Skeletal muscle tissue (tissue), 4 donors: ENCODE results near the gene TMCC3. TPM values are rescaled to one million over a fixed set of nuclear protein-coding genes. Genes with fewer than 3 reads are reported as not detected.

ENCODE experiments used
- H3K27ac ChIP-seq: one replicate; pipeline ENCODE4 v1.7.0; 2013; ENCODE audit warnings: mild to moderate bottlenecking, low read depth, low read length, inconsistent platforms
- H3K27me3 ChIP-seq, 3 donors: one replicate each; pipeline ENCODE4 v1.7.0; 2013; ENCODE audit warnings: low read length in 3 of 3; ENCODE audit not compliant: control insufficient read depth in 3 of 3, insufficient read depth in 3 of 3
- H3K36me3 ChIP-seq, 3 donors: one replicate each; pipeline ENCODE4 v1.7.0; 2013; ENCODE audit warnings: low read length in 3 of 3; ENCODE audit not compliant: control insufficient read depth in 3 of 3, insufficient read depth in 3 of 3
- H3K4me1 ChIP-seq, 3 donors: one replicate each; pipeline ENCODE4 v1.7.0; 2013; ENCODE audit warnings: low read length in 3 of 3, mild to moderate bottlenecking in 3 of 3; ENCODE audit not compliant: control insufficient read depth in 3 of 3, insufficient read depth in 3 of 3
- H3K4me3 ChIP-seq, 3 donors: one replicate each; pipeline ENCODE4 v1.7.0; 2013; ENCODE audit warnings: low read length in 3 of 3
- H3K9ac ChIP-seq, 3 donors: one replicate each; pipeline ENCODE4 v1.7.0; 2013; ENCODE audit warnings: low read length in 3 of 3, mild to moderate bottlenecking in 3 of 3, moderate library complexity in 2 of 3, low read depth in 1 of 3
- H3K9me3 ChIP-seq, 3 donors: one replicate each; pipeline ENCODE4 v1.7.0; 2013; ENCODE audit warnings: low read length in 3 of 3; ENCODE audit not compliant: control insufficient read depth in 3 of 3
- total RNA-seq: library from RNA; depleted of rRNA; stranded (reverse); fragments of >200 nt; gene quantifications from one replicate; pipeline ENCODE4 v1.2.3, GENCODE V29; 2014
- donor health status: Osteomylitis.

TMCC3 gene
- total RNA-seq, 1 donor from 2014 or later = 16.7 TPM

DNA sequence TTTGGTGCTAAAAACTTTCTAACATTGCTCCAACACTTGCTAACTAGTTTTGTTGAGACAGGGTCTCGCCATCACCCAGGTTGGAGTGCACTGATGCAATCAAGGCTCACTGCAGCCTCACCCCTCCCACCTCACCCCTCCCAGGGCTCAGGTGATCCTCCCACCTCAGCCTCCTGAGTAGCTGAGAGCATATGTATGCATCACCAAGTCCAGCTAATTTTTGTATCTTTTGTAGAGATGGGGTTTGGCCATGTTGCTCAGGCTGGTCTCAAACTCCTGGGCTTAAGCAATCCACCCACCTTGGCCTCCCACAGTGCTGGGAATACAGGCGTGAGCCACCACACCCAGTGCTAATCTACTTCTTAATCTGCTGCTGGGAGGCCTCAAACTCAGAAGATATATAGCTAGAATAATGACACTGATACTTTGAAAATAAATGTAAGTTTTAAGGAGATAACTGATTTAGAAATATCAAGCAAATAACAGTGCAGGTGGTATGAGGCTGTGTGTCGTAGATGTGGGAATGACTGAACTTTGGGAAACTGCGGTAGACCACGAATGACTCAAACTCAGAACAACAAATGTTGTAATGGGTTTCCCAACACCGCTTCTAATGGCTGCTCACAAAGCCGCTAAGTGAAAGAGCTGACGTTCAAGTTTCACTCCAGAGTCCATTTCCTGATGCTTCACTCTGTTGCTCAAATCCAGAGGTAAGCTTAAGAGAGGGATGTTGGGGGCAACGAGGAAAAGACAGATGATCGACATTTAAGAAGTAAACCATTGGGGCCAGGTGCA is 10.0 kb downstream of the TMCC3 start:
- Histone ChIP-seq H3K27ac (no peak overlapping the region), H3K9me3 (no peaks in the 10 kb centered on the region), H3K9ac (no peak overlapping the region), H3K36me3 (peaks cover 0 to 2% (median 0%) of the 10 kb centered on the region in 3 donors), H3K27me3 (no peaks in the 10 kb centered on the region), H3K4me3 (no peak overlapping the region), H3K4me1 (peaks cover 41 to 62% (median 44%) of the 10 kb centered on the region in 3 donors)

DNA sequence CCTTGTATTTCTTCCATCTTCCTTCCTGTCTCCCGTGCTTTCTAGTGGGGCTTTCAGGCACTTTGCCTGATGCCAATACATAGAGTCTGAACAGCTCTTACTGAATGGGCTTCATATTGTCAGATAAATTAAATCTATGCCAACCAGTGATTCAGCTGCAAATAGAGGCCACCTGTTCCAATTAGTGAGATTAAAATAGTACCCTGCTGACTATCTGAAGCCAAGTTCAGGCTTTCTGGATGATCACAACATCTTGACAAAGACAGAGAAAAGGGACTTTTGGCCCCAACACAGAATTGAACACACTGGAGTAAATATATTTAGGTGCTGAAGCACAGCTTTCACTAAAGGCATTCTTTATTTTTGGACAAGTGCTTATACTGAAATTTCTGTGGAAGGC is 11.8 kb downstream of the TMCC3 start:
- Histone ChIP-seq H3K36me3 (peaks cover 0 to 2% (median 0%) of the 10 kb centered on the region in 3 donors), H3K4me1 (peaks cover 29 to 52% (median 32%) of the 10 kb centered on the region in 3 donors), H3K27ac (no peak overlapping the region)

DNA sequence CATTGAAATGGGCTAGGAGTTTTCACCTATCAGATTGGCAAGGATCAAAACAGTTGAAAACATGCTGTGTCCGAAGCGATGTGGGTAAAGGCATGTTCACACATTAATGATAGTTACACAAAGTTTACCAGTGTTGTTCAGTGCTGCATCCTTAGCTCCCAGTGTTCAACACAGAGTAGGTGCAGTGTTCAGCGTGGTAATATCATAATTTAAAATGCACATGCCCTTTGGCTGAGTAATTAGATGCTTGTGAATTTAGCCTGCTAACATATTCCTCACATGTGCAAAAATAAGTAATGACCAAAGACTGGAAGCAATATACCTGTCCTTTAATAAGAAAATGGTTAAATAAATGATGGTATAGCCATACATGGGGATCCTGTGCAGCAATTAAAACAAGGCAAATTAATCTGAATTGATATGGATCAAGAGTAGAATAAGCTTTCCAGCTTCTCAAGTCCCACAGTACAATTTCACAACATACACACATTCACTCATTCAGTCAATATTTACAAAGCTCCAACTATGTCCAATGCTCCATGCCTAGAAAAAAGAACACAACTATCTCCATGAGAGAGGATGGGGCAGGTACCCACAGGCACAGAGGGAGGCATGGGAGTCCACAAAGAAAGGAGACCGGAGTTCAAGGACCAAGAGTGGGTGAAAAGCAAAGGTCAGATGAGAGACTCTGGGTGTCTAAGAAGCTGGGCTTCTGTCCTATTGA is 12.8 kb downstream of the TMCC3 start:
- Histone ChIP-seq H3K4me3 (no peak overlapping the region), H3K27ac (no peak overlapping the region), H3K9me3 (no peaks in the 10 kb centered on the region), H3K4me1 (peaks cover 26 to 44% (median 27%) of the 10 kb centered on the region in 3 donors), H3K27me3 (no peaks in the 10 kb centered on the region), H3K9ac (no peak overlapping the region), H3K36me3 (peaks cover 0 to 2% (median 0%) of the 10 kb centered on the region in 3 donors)

More for the DNA sequence above, 11.8 kb downstream of the TMCC3 start:
- H3K27me3 ChIP-seq = no peaks in the 10 kb centered on the region
- H3K4me3 ChIP-seq = no peak overlapping the region
- no peaks in the 10 kb centered on the region for H3K9me3 ChIP-seq
- no peak overlapping the region for H3K9ac ChIP-seq

DNA sequence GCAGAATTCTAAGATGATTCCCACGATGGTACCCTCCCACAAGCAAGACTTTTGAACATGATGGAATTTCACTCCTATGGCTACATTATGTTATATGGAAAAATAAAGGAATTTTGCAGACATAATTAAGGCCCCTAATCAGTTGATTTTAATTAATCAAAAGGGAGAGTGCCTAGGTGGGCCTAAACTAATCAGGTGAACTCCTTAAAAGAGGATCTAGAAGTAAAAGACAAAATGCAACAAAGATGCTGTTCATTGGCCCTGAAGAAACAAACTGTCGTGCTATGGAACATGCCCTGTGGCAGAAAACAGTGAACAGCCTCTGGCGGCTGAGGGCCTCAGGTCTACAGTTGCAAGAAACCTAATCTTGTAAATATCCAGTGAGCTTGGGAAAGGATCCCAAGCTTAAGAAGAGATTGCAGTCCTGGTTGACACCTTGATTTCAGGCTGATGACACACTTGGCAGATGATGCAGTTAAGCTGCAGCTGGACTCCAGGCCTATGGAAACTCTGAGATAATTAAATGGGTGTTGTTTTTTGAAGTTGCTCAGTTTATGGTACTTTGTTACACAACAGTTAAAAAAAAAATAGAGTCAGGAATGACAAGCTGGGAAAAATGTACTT is 13.8 kb downstream of the TMCC3 start:
- H3K36me3 ChIP-seq = peaks cover 0 to 2% (median 0%) of the 10 kb centered on the region in 3 donors
- H3K9ac ChIP-seq = no peak overlapping the region
- H3K4me3 ChIP-seq = peak overlapping the region in 1 of 3 donors; percentile 9
- H3K27me3 ChIP-seq = no peaks in the 10 kb centered on the region
- peak overlapping the region; percentile 27 for H3K27ac ChIP-seq
- H3K9me3 ChIP-seq = no peaks in the 10 kb centered on the region
- H3K4me1 ChIP-seq = peaks cover 23 to 39% (median 23%) of the 10 kb centered on the region in 3 donors

- Histone ChIP-seq H3K36me3 (no peaks in the 10 kb centered on the region), H3K9ac (no peak overlapping the region), H3K27me3 (no peaks in the 10 kb centered on the region), H3K27ac (no peak overlapping the region), H3K4me1 (peaks cover 26 to 46% (median 30%) of the 10 kb centered on the region in 3 donors), H3K4me3 (no peak overlapping the region), H3K9me3 (no peaks in the 10 kb centered on the region)
Measured at GRCh38 chr12:94634717-94635116, 15.6 kb downstream of the TMCC3 start.

GRCh38 chr12:94633401-94633800 is 17.0 kb downstream of the TMCC3 start:
- Histone ChIP-seq H3K9ac (no peak overlapping the region), H3K36me3 (no peaks in the 10 kb centered on the region), H3K27me3 (no peaks in the 10 kb centered on the region), H3K4me1 (peaks cover 22 to 40% (median 37%) of the 10 kb centered on the region in 3 donors), H3K9me3 (no peaks in the 10 kb centered on the region), H3K27ac (no peak overlapping the region), H3K4me3 (no peak overlapping the region)

- no peaks in the 10 kb centered on the region for H3K36me3 ChIP-seq
- no peaks in the 10 kb centered on the region for H3K9me3 ChIP-seq
- H3K9ac ChIP-seq = no peak overlapping the region
- H3K27ac ChIP-seq = no peak overlapping the region
- H3K27me3 ChIP-seq = no peaks in the 10 kb centered on the region
- no peak overlapping the region for H3K4me3 ChIP-seq
- H3K4me1 ChIP-seq = peaks cover 6 to 26% (median 22%) of the 10 kb centered on the region in 3 donors
Measured at GRCh38 chr12:94631058-94631457, 19.3 kb downstream of the TMCC3 start.

- Histone ChIP-seq H3K9me3 (no peaks in the 10 kb centered on the region), H3K27me3 (no peaks in the 10 kb centered on the region), H3K4me1 (peaks cover 2 to 21% (median 14%) of the 10 kb centered on the region in 3 donors), H3K4me3 (no peak overlapping the region), H3K36me3 (no peaks in the 10 kb centered on the region), H3K27ac (no peak overlapping the region), H3K9ac (no peak overlapping the region)
Measured at GRCh38 chr12:94628819-94629472, 21.4 kb downstream of the TMCC3 start.

DNA sequence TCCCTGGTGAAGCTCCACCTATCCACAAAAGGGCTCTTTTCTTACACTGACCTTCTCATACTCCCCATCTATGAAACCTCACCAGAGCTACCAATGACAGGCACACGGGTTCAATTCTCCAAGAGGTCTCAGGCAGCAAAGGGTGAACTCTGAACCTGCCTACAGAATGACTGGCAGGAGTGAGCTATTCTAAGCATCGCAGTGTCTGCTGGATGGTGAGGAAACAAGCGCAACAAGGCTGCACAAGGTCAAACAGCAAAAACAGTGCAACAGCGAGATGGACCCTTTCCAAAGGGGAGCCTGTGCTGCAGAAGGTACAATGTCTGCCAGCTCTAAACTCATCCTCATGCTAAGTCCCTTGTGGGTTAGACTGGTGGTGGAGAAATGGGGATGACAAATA is 22.0 kb downstream of the TMCC3 start:
- Histone ChIP-seq H3K4me3 (no peak overlapping the region), H3K27me3 (no peaks in the 10 kb centered on the region), H3K9ac (no peak overlapping the region), H3K27ac (no peak overlapping the region), H3K9me3 (no peaks in the 10 kb centered on the region), H3K36me3 (no peaks in the 10 kb centered on the region), H3K4me1 (peaks cover 4 to 25% (median 17%) of the 10 kb centered on the region in 3 donors)
